ENCODE data around the gene RNASE11. TPM values are rescaled to one million over a fixed set of nuclear protein-coding genes. Genes with fewer than 3 reads are reported as not detected.

Gene RNASE11
- polyA plus RNA-seq, 1 donor (not counting 4 experiments of a cell fraction or from before 2014, with no cell fraction given), result not detected

DNA sequence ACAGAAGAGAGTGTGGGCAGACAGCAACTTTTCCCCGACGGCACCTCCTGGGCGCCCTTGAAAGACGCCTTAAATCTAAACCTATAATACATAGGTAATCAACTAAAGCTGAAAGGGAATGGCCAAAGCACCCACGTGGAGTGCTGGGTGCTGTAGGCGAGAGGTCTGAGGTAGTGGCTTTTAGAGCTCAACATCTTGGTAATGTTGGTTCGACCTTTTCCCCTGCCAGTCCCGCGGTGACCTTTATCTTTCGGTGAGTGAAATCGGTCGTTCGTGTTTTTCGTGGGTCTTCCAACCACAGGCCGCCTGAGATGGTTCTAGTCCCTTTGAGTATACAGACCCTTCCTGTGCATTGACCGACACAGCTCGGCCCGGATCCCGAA, 44.6 kb upstream of the RNASE11 start:
- dilution Hi-C loops (cut with MboI; ENCODE audit: extremely low pct_ligation_motif_present, low sequenced_read_pairs), result no loop called here
- no peaks in the 10 kb centered on the region for H3K9me3 ChIP-seq (ENCODE audit: control insufficient read depth, low read depth, low read length)
- peak overlapping the region; percentile 71 for H2AFZ ChIP-seq (ENCODE audit: control insufficient read depth, low read length)
- DNase-seq (ENCODE audit: low read depth, low spot score), result no peak
- H3K9ac ChIP-seq (ENCODE audit: control insufficient read depth, extremely low read depth, insufficient read depth, low read length), result peak overlapping the region; percentile 57
- TF ChIP-seq, protein P1, sequence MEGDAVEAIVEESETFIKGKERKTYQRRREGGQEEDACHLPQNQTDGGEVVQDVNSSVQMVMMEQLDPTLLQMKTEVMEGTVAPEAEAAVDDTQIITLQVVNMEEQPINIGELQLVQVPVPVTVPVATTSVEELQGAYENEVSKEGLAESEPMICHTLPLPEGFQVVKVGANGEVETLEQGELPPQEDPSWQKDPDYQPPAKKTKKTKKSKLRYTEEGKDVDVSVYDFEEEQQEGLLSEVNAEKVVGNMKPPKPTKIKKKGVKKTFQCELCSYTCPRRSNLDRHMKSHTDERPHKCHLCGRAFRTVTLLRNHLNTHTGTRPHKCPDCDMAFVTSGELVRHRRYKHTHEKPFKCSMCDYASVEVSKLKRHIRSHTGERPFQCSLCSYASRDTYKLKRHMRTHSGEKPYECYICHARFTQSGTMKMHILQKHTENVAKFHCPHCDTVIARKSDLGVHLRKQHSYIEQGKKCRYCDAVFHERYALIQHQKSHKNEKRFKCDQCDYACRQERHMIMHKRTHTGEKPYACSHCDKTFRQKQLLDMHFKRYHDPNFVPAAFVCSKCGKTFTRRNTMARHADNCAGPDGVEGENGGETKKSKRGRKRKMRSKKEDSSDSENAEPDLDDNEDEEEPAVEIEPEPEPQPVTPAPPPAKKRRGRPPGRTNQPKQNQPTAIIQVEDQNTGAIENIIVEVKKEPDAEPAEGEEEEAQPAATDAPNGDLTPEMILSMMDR (optimal IDR thresholded peaks at IDR 0.05 in 1 of 3, IDR thresholded peaks at IDR 0.05 in 1 of 3, conservative IDR thresholded peaks at IDR 0.05 in 1 of 3; ENCODE audit: extremely low read depth in 1 of 3, insufficient read depth in 2 of 3, low read length in 3 of 3), result no peak
- no peak for TF ChIP-seq EZH2 (IDR thresholded peaks at IDR 0.05; ENCODE audit: low read length)
- no peak for FAIRE-seq
- H3K27me3 ChIP-seq (ENCODE audit: control insufficient read depth, extremely low read depth, insufficient read depth, low read length), result no peaks in the 10 kb centered on the region
- no peaks in the 10 kb centered on the region for H3K79me2 ChIP-seq (ENCODE audit: control insufficient read depth, insufficient read depth, low read length)
- H3K4me3 ChIP-seq (ENCODE audit: control insufficient read depth in 2 of 3, extremely low read depth in 1 of 3, insufficient read depth in 2 of 3, low read depth in 1 of 3, low read length in 3 of 3), result peak overlapping the region; percentile 39 to 87 (median 80)
- H3K4me1 ChIP-seq (ENCODE audit: control insufficient read depth, extremely low read depth, insufficient read depth, low read length), result peaks cover 19% of the 10 kb centered on the region
- H4K20me1 ChIP-seq (ENCODE audit: control insufficient read depth, extremely low read depth, insufficient read depth, low read length), result no peaks in the 10 kb centered on the region
- H3K9me1 ChIP-seq (ENCODE audit: control insufficient read depth, extremely low read depth, insufficient read depth, low read length), result no peaks in the 10 kb centered on the region
- H3K27ac ChIP-seq (ENCODE audit: control insufficient read depth, insufficient read depth, low read length), result no peak overlapping the region
- peak overlapping the region; percentile 99 for H3K4me2 ChIP-seq (ENCODE audit: control insufficient read depth, extremely low read depth, insufficient read depth, low read depth, low read length)
- no peaks in the 10 kb centered on the region for H3K36me3 ChIP-seq (ENCODE audit: control insufficient read depth in 2 of 2, extremely low read depth in 1 of 2, insufficient read depth in 2 of 2, low read length in 2 of 2)

DNA sequence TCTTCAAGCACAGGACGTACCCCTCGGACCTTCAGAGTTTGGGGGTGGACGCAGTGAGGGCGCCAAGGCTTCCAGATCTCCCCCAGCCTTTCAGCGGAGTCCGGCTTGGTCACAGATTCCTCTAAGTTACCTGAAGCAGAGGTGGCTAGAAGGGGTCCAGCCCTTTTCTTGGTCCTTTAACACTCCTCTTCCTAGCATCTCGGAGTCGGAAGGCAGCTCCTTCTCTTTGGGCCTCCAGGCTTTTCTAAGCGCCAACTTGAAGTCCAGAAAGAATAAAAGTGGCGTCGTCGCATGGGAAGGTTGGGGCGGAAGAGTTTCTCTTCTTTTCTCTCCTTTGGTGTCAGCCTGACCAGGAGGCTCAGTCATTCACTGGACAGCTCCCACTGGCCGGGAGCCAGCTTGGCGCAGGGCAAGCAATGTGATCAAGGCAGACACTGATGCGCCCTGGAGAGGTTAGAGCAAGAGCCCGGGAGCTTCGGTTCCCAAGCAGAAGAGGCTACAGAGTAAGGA, 44.1 kb upstream of the RNASE11 start:
- TF ChIP-seq, protein P1 (optimal IDR thresholded peaks at IDR 0.05 in 1 of 3, IDR thresholded peaks at IDR 0.05 in 1 of 3, conservative IDR thresholded peaks at IDR 0.05 in 1 of 3; ENCODE audit: extremely low read depth in 1 of 3, insufficient read depth in 2 of 3, low read length in 3 of 3), result no peak
- TF ChIP-seq EZH2 (IDR thresholded peaks at IDR 0.05; ENCODE audit: low read length), result no peak
- DNase-seq (ENCODE audit: low read depth, low spot score) (no peak), FAIRE-seq (no peak)
- Histone ChIP-seq H2AFZ (ENCODE audit: control insufficient read depth, low read length) (peak overlapping the region; percentile 34), H3K79me2 (ENCODE audit: control insufficient read depth, insufficient read depth, low read length) (no peaks in the 10 kb centered on the region), H3K27ac (ENCODE audit: control insufficient read depth, insufficient read depth, low read length) (no peak overlapping the region), H3K9me3 (ENCODE audit: control insufficient read depth, low read depth, low read length) (no peaks in the 10 kb centered on the region), H4K20me1 (ENCODE audit: control insufficient read depth, extremely low read depth, insufficient read depth, low read length) (no peaks in the 10 kb centered on the region), H3K36me3 (ENCODE audit: control insufficient read depth in 2 of 2, extremely low read depth in 1 of 2, insufficient read depth in 2 of 2, low read length in 2 of 2) (no peaks in the 10 kb centered on the region), H3K4me2 (ENCODE audit: control insufficient read depth, extremely low read depth, insufficient read depth, low read depth, low read length) (peak overlapping the region; percentile 99), H3K9ac (ENCODE audit: control insufficient read depth, extremely low read depth, insufficient read depth, low read length) (peak overlapping the region; percentile 24), H3K4me3 (ENCODE audit: control insufficient read depth in 2 of 3, extremely low read depth in 1 of 3, insufficient read depth in 2 of 3, low read depth in 1 of 3, low read length in 3 of 3) (peak overlapping the region; percentile 39 to 91 (median 87)), H3K9me1 (ENCODE audit: control insufficient read depth, extremely low read depth, insufficient read depth, low read length) (no peaks in the 10 kb centered on the region), H3K4me1 (ENCODE audit: control insufficient read depth, extremely low read depth, insufficient read depth, low read length) (peaks cover 20% of the 10 kb centered on the region), H3K27me3 (ENCODE audit: control insufficient read depth, extremely low read depth, insufficient read depth, low read length) (no peaks in the 10 kb centered on the region)
- dilution Hi-C loops (cut with MboI; ENCODE audit: extremely low pct_ligation_motif_present, low sequenced_read_pairs), result no loop called here
